WTC11 (cell line): ENCODE measurements around the gene TCEA2.
A peak's percentile ranks its signal among the peaks of the same experiment; 100 is the strongest.

ENCODE experiments used
- JUN ChIP-seq: sonication (generic); formaldehyde crosslinking; IDR thresholded peaks from 2 replicates; pipeline ENCODE4 v1.8.0; 2023; ENCODE audit warnings: mild to moderate bottlenecking, missing genetic modification reagents
- SP1 ChIP-seq: sonication (generic); formaldehyde crosslinking; conservative IDR thresholded peaks from 2 replicates; pipeline ENCODE4 v1.8.1; 2022; ENCODE audit warnings: missing genetic modification reagents
- TF ChIP-seq, protein P1 (sequence below): fragments of 200-600 bp; IDR thresholded peaks from 2 replicates; pipeline ENCODE4 v1.8.0; 2022; ENCODE audit warnings: antibody characterized with exemption
- TF ChIP-seq, protein P2 (sequence below): sonication (generic); formaldehyde crosslinking; IDR thresholded peaks from 2 replicates; pipeline ENCODE4 v1.8.0; 2022; ENCODE audit warnings: mild to moderate bottlenecking, missing genetic modification reagents
- TF ChIP-seq, protein P3 (sequence below): sonication (generic); formaldehyde crosslinking; IDR thresholded peaks from 2 replicates; pipeline ENCODE4 v1.8.0; 2022; ENCODE audit warnings: mild to moderate bottlenecking, missing genetic modification reagents

DNA sequence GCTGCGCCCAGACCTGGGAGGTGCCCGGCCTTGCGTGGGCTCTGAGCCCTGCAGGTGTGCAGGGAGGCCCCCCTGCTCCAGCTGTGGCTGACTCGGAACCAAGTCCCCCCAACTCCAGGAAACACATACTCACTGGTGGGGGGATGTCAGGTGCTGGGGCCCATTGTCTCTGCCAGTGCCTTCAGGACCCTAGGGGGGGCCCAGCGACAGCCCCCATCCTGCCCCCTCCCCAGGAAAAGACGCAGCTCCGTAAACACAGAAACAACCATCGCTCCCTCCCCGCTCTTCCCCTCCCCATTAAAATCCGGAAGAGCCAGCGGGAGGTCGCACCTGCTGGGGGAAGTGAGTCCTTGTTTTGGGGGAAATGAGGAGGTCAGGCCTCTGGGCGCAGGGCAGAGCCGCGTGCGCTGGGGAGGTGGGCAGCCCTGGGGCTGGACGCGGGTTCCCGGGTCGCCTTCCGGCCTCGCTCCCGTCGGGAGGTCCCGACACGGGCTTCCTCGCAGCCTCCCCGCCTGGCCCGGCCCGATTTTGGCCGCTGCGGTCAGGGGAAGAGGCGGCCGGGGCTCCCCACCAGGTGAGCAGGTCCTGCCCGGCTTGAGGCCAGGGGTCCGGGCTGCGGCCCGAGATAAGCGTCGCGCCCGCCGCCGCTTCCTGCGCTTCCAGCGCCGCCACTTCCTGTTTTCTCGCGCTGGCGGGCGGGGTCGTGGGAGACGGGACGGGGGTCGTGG lies 20.8 kb upstream of the TCEA2 start:
- TF ChIP-seq JUN (CRISPR knock-in tag) = no peak
- TF ChIP-seq, protein P1, sequence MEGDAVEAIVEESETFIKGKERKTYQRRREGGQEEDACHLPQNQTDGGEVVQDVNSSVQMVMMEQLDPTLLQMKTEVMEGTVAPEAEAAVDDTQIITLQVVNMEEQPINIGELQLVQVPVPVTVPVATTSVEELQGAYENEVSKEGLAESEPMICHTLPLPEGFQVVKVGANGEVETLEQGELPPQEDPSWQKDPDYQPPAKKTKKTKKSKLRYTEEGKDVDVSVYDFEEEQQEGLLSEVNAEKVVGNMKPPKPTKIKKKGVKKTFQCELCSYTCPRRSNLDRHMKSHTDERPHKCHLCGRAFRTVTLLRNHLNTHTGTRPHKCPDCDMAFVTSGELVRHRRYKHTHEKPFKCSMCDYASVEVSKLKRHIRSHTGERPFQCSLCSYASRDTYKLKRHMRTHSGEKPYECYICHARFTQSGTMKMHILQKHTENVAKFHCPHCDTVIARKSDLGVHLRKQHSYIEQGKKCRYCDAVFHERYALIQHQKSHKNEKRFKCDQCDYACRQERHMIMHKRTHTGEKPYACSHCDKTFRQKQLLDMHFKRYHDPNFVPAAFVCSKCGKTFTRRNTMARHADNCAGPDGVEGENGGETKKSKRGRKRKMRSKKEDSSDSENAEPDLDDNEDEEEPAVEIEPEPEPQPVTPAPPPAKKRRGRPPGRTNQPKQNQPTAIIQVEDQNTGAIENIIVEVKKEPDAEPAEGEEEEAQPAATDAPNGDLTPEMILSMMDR = no peak
- TF ChIP-seq SP1 (CRISPR knock-in tag) = no peak
- TF ChIP-seq, protein P2, sequence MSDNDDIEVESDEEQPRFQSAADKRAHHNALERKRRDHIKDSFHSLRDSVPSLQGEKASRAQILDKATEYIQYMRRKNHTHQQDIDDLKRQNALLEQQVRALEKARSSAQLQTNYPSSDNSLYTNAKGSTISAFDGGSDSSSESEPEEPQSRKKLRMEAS (CRISPR knock-in tag) = peak; percentile 47; the same call in 1 of the 2 replicates
- TF ChIP-seq, protein P3, sequence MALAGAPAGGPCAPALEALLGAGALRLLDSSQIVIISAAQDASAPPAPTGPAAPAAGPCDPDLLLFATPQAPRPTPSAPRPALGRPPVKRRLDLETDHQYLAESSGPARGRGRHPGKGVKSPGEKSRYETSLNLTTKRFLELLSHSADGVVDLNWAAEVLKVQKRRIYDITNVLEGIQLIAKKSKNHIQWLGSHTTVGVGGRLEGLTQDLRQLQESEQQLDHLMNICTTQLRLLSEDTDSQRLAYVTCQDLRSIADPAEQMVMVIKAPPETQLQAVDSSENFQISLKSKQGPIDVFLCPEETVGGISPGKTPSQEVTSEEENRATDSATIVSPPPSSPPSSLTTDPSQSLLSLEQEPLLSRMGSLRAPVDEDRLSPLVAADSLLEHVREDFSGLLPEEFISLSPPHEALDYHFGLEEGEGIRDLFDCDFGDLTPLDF = no peak
